ENCODE results near the gene CEP128.

The CEP128 gene

GRCh38 chr14:80468331-80469122 lies 473.0 kb downstream of the CEP128 start:
- H2BK5ac ChIP-seq (ENCODE audit: low read depth, low read length, poor library complexity), result no peak overlapping the region
- no peaks in the 10 kb centered on the region for H3K27me3 ChIP-seq (ENCODE audit: insufficient read depth, low read length)
- H3K4me1 ChIP-seq (ENCODE audit: control insufficient read depth in 1 of 2, insufficient read depth in 2 of 2, low read length in 2 of 2), result no peaks in the 10 kb centered on the region
- no peak overlapping the region for H3K4me3 ChIP-seq (ENCODE audit: low read depth, low read length)
- H3K18ac ChIP-seq (ENCODE audit: low read length), result no peak overlapping the region
- H3K79me1 ChIP-seq (ENCODE audit: low read length), result no peaks in the 10 kb centered on the region
- H4K12ac ChIP-seq (ENCODE audit: low read depth, low read length), result no peak overlapping the region
- no peak overlapping the region for H4K91ac ChIP-seq (ENCODE audit: low read depth, low read length)
- H3K9ac ChIP-seq (ENCODE audit: low read length), result no peak overlapping the region
- no peak overlapping the region for H3K27ac ChIP-seq (ENCODE audit: low read depth, low read length)
- H2AK5ac ChIP-seq (ENCODE audit: low read length), result no peak overlapping the region
- no peak overlapping the region for H3K4ac ChIP-seq (ENCODE audit: low read depth, low read length)
- no peak overlapping the region for H2AFZ ChIP-seq (ENCODE audit: insufficient read depth, low read length, poor library complexity)
- no peaks in the 10 kb centered on the region for H3K36me3 ChIP-seq (ENCODE audit: control insufficient read depth in 1 of 2, insufficient read depth in 2 of 2, low read length in 2 of 2)
- H3K9me3 ChIP-seq (ENCODE audit: insufficient read depth, low read depth, low read length), result peaks cover 6% of the 10 kb centered on the region
- H2BK12ac ChIP-seq (ENCODE audit: low read length), result no peak overlapping the region
- no CpG with 5 or more reads among the region's 5 CpGs for WGBS (ENCODE audit: extremely low coverage, insufficient coverage, insufficient read length)
- H3K79me2 ChIP-seq (ENCODE audit: control insufficient read depth, insufficient read depth, low read length, poor library complexity), result no peaks in the 10 kb centered on the region
- H3K4me2 ChIP-seq (ENCODE audit: low read length), result no peak overlapping the region
- no peak for DNase-seq
- no peak overlapping the region for H3K23ac ChIP-seq (ENCODE audit: low read length)
- no peak overlapping the region for H2BK120ac ChIP-seq (ENCODE audit: insufficient read depth, low read length, poor library complexity)
- H3K14ac ChIP-seq (ENCODE audit: low read length), result no peak overlapping the region
- H4K8ac ChIP-seq (ENCODE audit: low read depth, low read length), result no peak overlapping the region

- no peak overlapping the region for H2BK12ac ChIP-seq (ENCODE audit: low read length)
- H3K9ac ChIP-seq (ENCODE audit: low read length), result no peak overlapping the region
Observed at GRCh38 chr14:80465546-80466220, 475.9 kb downstream of the CEP128 start.

GRCh38 chr14:80464531-80465149 lies 476.9 kb downstream of the CEP128 start:
- no peaks in the 10 kb centered on the region for H3K9me3 ChIP-seq (ENCODE audit: insufficient read depth, low read depth, low read length)
- H3K23ac ChIP-seq (ENCODE audit: low read length), result no peak overlapping the region
- WGBS (ENCODE audit: extremely low coverage, insufficient coverage, insufficient read length), result no CpG with 5 or more reads among the region's 15 CpGs
- no peak overlapping the region for H3K4ac ChIP-seq (ENCODE audit: low read depth, low read length)
- no peak overlapping the region for H2BK5ac ChIP-seq (ENCODE audit: low read depth, low read length, poor library complexity)
- no peak overlapping the region for H3K27ac ChIP-seq (ENCODE audit: low read depth, low read length)
- no peaks in the 10 kb centered on the region for H3K36me3 ChIP-seq (ENCODE audit: control insufficient read depth in 1 of 2, insufficient read depth in 2 of 2, low read length in 2 of 2)
- H2AK5ac ChIP-seq (ENCODE audit: low read length), result no peak overlapping the region
- H2BK120ac ChIP-seq (ENCODE audit: insufficient read depth, low read length, poor library complexity), result no peak overlapping the region
- H3K4me1 ChIP-seq (ENCODE audit: control insufficient read depth in 1 of 2, insufficient read depth in 2 of 2, low read length in 2 of 2), result no peaks in the 10 kb centered on the region
- H2AFZ ChIP-seq (ENCODE audit: insufficient read depth, low read length, poor library complexity), result no peak overlapping the region
- no peak overlapping the region for H3K4me2 ChIP-seq (ENCODE audit: low read length)
- DNase-seq, result no peak
- no peak overlapping the region for H2BK12ac ChIP-seq (ENCODE audit: low read length)
- H3K79me2 ChIP-seq (ENCODE audit: control insufficient read depth, insufficient read depth, low read length, poor library complexity), result no peaks in the 10 kb centered on the region
- no peak overlapping the region for H4K91ac ChIP-seq (ENCODE audit: low read depth, low read length)
- no peak overlapping the region for H3K18ac ChIP-seq (ENCODE audit: low read length)
- no peaks in the 10 kb centered on the region for H3K27me3 ChIP-seq (ENCODE audit: insufficient read depth, low read length)
- no peak overlapping the region for H3K14ac ChIP-seq (ENCODE audit: low read length)
- no peak overlapping the region for H3K4me3 ChIP-seq (ENCODE audit: low read depth, low read length)
- no peak overlapping the region for H4K8ac ChIP-seq (ENCODE audit: low read depth, low read length)
- no peak overlapping the region for H4K12ac ChIP-seq (ENCODE audit: low read depth, low read length)
- no peaks in the 10 kb centered on the region for H3K79me1 ChIP-seq (ENCODE audit: low read length)
- no peak overlapping the region for H3K9ac ChIP-seq (ENCODE audit: low read length)

More at GRCh38 chr14:80465546-80466220, 475.9 kb downstream of the CEP128 start:
- Histone ChIP-seq H4K91ac (ENCODE audit: low read depth, low read length) (no peak overlapping the region), H3K9me3 (ENCODE audit: insufficient read depth, low read depth, low read length) (no peaks in the 10 kb centered on the region), H4K8ac (ENCODE audit: low read depth, low read length) (no peak overlapping the region), H3K27me3 (ENCODE audit: insufficient read depth, low read length) (no peaks in the 10 kb centered on the region), H3K79me2 (ENCODE audit: control insufficient read depth, insufficient read depth, low read length, poor library complexity) (no peaks in the 10 kb centered on the region), H2BK5ac (ENCODE audit: low read depth, low read length, poor library complexity) (no peak overlapping the region), H3K4me1 (ENCODE audit: control insufficient read depth in 1 of 2, insufficient read depth in 2 of 2, low read length in 2 of 2) (no peaks in the 10 kb centered on the region), H3K4me2 (ENCODE audit: low read length) (no peak overlapping the region), H2AK5ac (ENCODE audit: low read length) (no peak overlapping the region), H3K23ac (ENCODE audit: low read length) (no peak overlapping the region), H3K36me3 (ENCODE audit: control insufficient read depth in 1 of 2, insufficient read depth in 2 of 2, low read length in 2 of 2) (no peaks in the 10 kb centered on the region), H3K27ac (ENCODE audit: low read depth, low read length) (no peak overlapping the region), H3K18ac (ENCODE audit: low read length) (no peak overlapping the region), H3K4ac (ENCODE audit: low read depth, low read length) (no peak overlapping the region), H3K14ac (ENCODE audit: low read length) (no peak overlapping the region), H2AFZ (ENCODE audit: insufficient read depth, low read length, poor library complexity) (no peak overlapping the region), H4K12ac (ENCODE audit: low read depth, low read length) (no peak overlapping the region), H3K4me3 (ENCODE audit: low read depth, low read length) (no peak overlapping the region), H2BK120ac (ENCODE audit: insufficient read depth, low read length, poor library complexity) (no peak overlapping the region), H3K79me1 (ENCODE audit: low read length) (no peaks in the 10 kb centered on the region)
- DNase-seq, result no peak
- WGBS (ENCODE audit: extremely low coverage, insufficient coverage, insufficient read length), result no CpG with 5 or more reads among the region's 7 CpGs

GRCh38 chr14:80456209-80456608 lies 485.3 kb downstream of the CEP128 start:
- WGBS (ENCODE audit: extremely low coverage, insufficient coverage, insufficient read length), result no CpG with 5 or more reads among the region's 1 CpG
- Histone ChIP-seq H3K79me1 (ENCODE audit: low read length) (no peaks in the 10 kb centered on the region), H4K8ac (ENCODE audit: low read depth, low read length) (no peak overlapping the region), H3K4ac (ENCODE audit: low read depth, low read length) (no peak overlapping the region), H3K4me1 (ENCODE audit: control insufficient read depth in 1 of 2, insufficient read depth in 2 of 2, low read length in 2 of 2) (no peaks in the 10 kb centered on the region), H4K12ac (ENCODE audit: low read depth, low read length) (no peak overlapping the region), H3K9me3 (ENCODE audit: insufficient read depth, low read depth, low read length) (no peaks in the 10 kb centered on the region), H3K36me3 (ENCODE audit: control insufficient read depth in 1 of 2, insufficient read depth in 2 of 2, low read length in 2 of 2) (no peaks in the 10 kb centered on the region), H3K27me3 (ENCODE audit: insufficient read depth, low read length) (no peaks in the 10 kb centered on the region), H3K23ac (ENCODE audit: low read length) (no peak overlapping the region), H4K91ac (ENCODE audit: low read depth, low read length) (no peak overlapping the region), H3K14ac (ENCODE audit: low read length) (no peak overlapping the region), H3K4me2 (ENCODE audit: low read length) (no peak overlapping the region), H2AFZ (ENCODE audit: insufficient read depth, low read length, poor library complexity) (no peak overlapping the region), H3K27ac (ENCODE audit: low read depth, low read length) (no peak overlapping the region), H2BK120ac (ENCODE audit: insufficient read depth, low read length, poor library complexity) (no peak overlapping the region), H2BK5ac (ENCODE audit: low read depth, low read length, poor library complexity) (no peak overlapping the region), H3K18ac (ENCODE audit: low read length) (no peak overlapping the region), H2AK5ac (ENCODE audit: low read length) (no peak overlapping the region), H2BK12ac (ENCODE audit: low read length) (no peak overlapping the region), H3K4me3 (ENCODE audit: low read depth, low read length) (no peak overlapping the region), H3K9ac (ENCODE audit: low read length) (no peak overlapping the region), H3K79me2 (ENCODE audit: control insufficient read depth, insufficient read depth, low read length, poor library complexity) (no peaks in the 10 kb centered on the region)
- no peak for DNase-seq
